ENCODE measurements around the gene ISOC1. TPM values are rescaled to one million over a fixed set of nuclear protein-coding genes. Genes with fewer than 3 reads are reported as not detected.
A peak's percentile ranks its signal among the peaks of the same experiment; 100 is the strongest.

The ISOC1 gene
- total RNA-seq, 1 experiment from 2014 or later = 123 TPM

GRCh38 chr5:129104915-129105455, 10.4 kb downstream of the ISOC1 start:
- H3K4me3 ChIP-seq = no peak overlapping the region
- no peaks in the 10 kb centered on the region for H3K27me3 ChIP-seq
- H3K27ac ChIP-seq = no peak overlapping the region
- no peak for DNase-seq
- no peaks in the 10 kb centered on the region for H3K9me3 ChIP-seq (replicated peaks)
- peaks cover 38% of the 10 kb centered on the region for H3K36me3 ChIP-seq
- no peaks in the 10 kb centered on the region for H3K4me1 ChIP-seq

- H3K4me3 ChIP-seq = no peak overlapping the region
- no peak for DNase-seq
- no peaks in the 10 kb centered on the region for H3K27me3 ChIP-seq
- H3K4me1 ChIP-seq = no peaks in the 10 kb centered on the region
- H3K27ac ChIP-seq = no peak overlapping the region
- H3K9me3 ChIP-seq (replicated peaks) = no peaks in the 10 kb centered on the region
- H3K36me3 ChIP-seq = peaks cover 41% of the 10 kb centered on the region
Observed at GRCh38 chr5:129107637-129108036, 13.1 kb downstream of the ISOC1 start.

DNA sequence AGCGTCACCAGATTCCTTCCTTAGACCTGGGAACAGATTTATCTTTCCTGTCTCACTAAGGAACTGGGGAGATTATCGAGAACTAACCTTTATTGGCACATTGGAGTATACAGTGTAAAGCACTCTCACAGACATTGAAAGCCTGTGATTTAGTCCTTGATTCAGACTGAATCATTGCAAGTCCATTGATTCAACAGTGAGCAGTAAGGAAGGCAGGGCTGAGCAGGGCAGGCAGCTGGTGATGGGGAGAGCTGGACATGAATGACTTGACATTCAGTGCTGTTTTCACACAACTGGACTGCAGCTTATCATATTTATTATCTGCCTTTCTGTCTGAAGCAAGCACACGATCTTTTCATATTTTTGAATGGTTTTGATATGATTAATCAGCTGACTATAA, 16.2 kb downstream of the ISOC1 start:
- Histone ChIP-seq H3K4me1 (no peaks in the 10 kb centered on the region), H3K9me3 (replicated peaks) (no peaks in the 10 kb centered on the region), H3K4me3 (no peak overlapping the region), H3K36me3 (peaks cover 40% of the 10 kb centered on the region), H3K27me3 (no peaks in the 10 kb centered on the region), H3K27ac (no peak overlapping the region)
- DNase-seq = no peak

- no peak for DNase-seq
- H3K27ac ChIP-seq = no peak overlapping the region
- peaks cover 34% of the 10 kb centered on the region for H3K36me3 ChIP-seq
- H3K9me3 ChIP-seq (replicated peaks) = no peaks in the 10 kb centered on the region
- no peak overlapping the region for H3K4me3 ChIP-seq
- no peaks in the 10 kb centered on the region for H3K4me1 ChIP-seq
- no peaks in the 10 kb centered on the region for H3K27me3 ChIP-seq
Observed at GRCh38 chr5:129111351-129111750, 16.8 kb downstream of the ISOC1 start.

DNA sequence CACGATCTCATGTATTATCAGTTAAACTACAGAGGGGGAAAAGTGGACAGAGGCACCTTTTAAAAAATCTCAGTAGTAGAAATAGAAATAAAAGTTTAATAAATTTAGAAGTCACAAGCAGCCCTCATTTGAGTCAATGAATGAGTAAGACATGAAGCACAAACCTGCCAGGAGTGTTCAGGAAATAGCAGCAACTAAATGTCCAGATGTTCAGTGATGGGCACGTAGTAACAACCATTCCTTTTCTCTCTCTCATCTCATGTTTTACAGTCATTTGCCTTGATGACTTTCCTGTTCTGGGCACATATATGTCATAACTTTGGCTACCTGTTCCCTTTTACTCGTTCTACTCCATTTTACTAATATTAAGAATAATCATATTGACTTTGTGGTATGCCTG, 17.7 kb downstream of the ISOC1 start:
- Histone ChIP-seq H3K4me1 (no peaks in the 10 kb centered on the region), H3K27me3 (no peaks in the 10 kb centered on the region), H3K36me3 (peaks cover 29% of the 10 kb centered on the region), H3K27ac (no peak overlapping the region), H3K4me3 (no peak overlapping the region), H3K9me3 (replicated peaks) (no peaks in the 10 kb centered on the region)
- DNase-seq = no peak

DNA sequence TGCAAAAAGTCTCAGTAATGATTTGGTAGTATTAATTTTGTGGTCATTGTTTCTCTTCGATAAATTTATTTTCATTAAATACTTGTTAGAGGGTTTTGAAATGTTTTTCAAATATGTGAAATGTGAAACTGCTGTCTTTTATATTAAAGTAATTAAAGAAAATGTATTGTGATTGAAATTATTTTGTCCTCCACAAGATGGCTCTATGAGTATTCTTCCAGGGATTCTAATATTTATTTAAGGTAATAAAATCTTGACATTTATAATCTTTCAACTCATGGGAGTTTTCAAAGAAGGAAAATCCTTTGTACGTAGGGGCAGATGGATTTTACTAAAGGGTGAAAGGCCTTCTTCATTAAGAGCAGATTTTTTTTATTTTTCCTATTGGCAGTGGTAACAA, 19.3 kb downstream of the ISOC1 start:
- Histone ChIP-seq H3K27me3 (no peaks in the 10 kb centered on the region), H3K4me3 (no peak overlapping the region), H3K27ac (no peak overlapping the region), H3K9me3 (replicated peaks) (no peaks in the 10 kb centered on the region), H3K36me3 (peaks cover 20% of the 10 kb centered on the region), H3K4me1 (peaks cover 13% of the 10 kb centered on the region)
- DNase-seq = no peak

DNA sequence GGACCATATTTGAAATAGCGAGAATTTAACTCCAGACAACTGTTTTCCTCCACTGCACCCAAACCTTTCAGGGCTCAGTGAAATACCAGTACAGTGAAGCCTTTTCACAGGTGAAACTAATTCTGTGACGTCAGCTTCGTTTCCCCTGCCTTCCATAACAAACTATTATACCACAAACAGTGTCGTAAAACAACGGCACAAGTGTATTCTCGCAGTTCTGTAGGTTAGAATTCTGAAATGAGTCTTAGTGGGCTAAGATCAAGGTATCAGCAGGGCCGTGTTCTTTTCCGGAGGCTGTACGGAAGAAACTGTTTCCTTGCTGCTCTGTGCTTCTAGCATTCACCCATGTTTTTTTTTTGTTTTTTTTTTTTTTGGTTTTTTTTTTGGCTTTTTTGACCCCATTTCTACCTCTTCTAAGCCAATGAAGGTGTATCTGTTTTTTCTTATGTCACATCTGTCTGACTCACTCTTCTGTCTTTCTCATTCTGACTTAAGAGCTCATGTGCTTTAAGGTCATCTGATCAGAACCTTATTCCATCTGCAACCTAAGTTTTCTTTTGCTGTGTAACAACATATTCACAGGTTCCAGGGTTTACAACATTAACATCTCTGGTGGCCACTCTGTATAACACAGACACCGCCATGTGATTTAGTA, 20.1 kb downstream of the ISOC1 start:
- H3K4me3 ChIP-seq = no peak overlapping the region
- H3K36me3 ChIP-seq = peaks cover 16% of the 10 kb centered on the region
- peaks cover 17% of the 10 kb centered on the region for H3K4me1 ChIP-seq
- no peaks in the 10 kb centered on the region for H3K9me3 ChIP-seq (replicated peaks)
- no peaks in the 10 kb centered on the region for H3K27me3 ChIP-seq
- H3K27ac ChIP-seq = no peak overlapping the region
- peak in 1 of 2 experiments; percentile 20 for DNase-seq

- H3K27me3 ChIP-seq = no peaks in the 10 kb centered on the region
- H3K4me1 ChIP-seq = peaks cover 17% of the 10 kb centered on the region
- no peaks in the 10 kb centered on the region for H3K9me3 ChIP-seq (replicated peaks)
- H3K36me3 ChIP-seq = peaks cover 16% of the 10 kb centered on the region
- no peak overlapping the region for H3K4me3 ChIP-seq
- DNase-seq = no peak
- no peak overlapping the region for H3K27ac ChIP-seq
Observed at GRCh38 chr5:129115680-129116079, 21.1 kb downstream of the ISOC1 start.

- DNase-seq = no peak
Observed at GRCh38 chr5:129116797-129117196, 22.2 kb downstream of the ISOC1 start.

GRCh38 chr5:129118405-129118804, 23.9 kb downstream of the ISOC1 start:
- H3K9me3 ChIP-seq (replicated peaks) = no peaks in the 10 kb centered on the region
- H3K4me3 ChIP-seq = no peak overlapping the region
- H3K27ac ChIP-seq = no peak overlapping the region
- H3K27me3 ChIP-seq = no peaks in the 10 kb centered on the region
- peak; percentile 43 to 79 for DNase-seq
- H3K4me1 ChIP-seq = peaks cover 17% of the 10 kb centered on the region
- H3K36me3 ChIP-seq = peaks cover 8% of the 10 kb centered on the region; the same call in 1 of the 2 replicates

More at GRCh38 chr5:129116797-129117196, 22.2 kb downstream of the ISOC1 start:
- Histone ChIP-seq H3K4me3 (no peak overlapping the region), H3K27ac (no peak overlapping the region), H3K36me3 (peaks cover 16% of the 10 kb centered on the region), H3K4me1 (peaks cover 17% of the 10 kb centered on the region), H3K27me3 (no peaks in the 10 kb centered on the region), H3K9me3 (replicated peaks) (no peaks in the 10 kb centered on the region)

GRCh38 chr5:129118826-129119225, 24.3 kb downstream of the ISOC1 start:
- H3K4me1 ChIP-seq = peaks cover 17% of the 10 kb centered on the region

GRCh38 chr5:129120158-129120581, 25.6 kb downstream of the ISOC1 start:
- no peak for DNase-seq
- no peaks in the 10 kb centered on the region for H3K27me3 ChIP-seq
- peaks cover 17% of the 10 kb centered on the region for H3K4me1 ChIP-seq
- H3K9me3 ChIP-seq (replicated peaks) = no peaks in the 10 kb centered on the region
- H3K36me3 ChIP-seq = peaks cover 6% of the 10 kb centered on the region
- H3K27ac ChIP-seq = no peak overlapping the region
- no peak overlapping the region for H3K4me3 ChIP-seq

More at GRCh38 chr5:129118826-129119225, 24.3 kb downstream of the ISOC1 start:
- Histone ChIP-seq H3K36me3 (peaks cover 8% of the 10 kb centered on the region; the same call in 1 of the 2 replicates), H3K27ac (no peak overlapping the region), H3K4me3 (no peak overlapping the region), H3K27me3 (no peaks in the 10 kb centered on the region), H3K9me3 (replicated peaks) (no peaks in the 10 kb centered on the region)
- no peak for DNase-seq

DNA sequence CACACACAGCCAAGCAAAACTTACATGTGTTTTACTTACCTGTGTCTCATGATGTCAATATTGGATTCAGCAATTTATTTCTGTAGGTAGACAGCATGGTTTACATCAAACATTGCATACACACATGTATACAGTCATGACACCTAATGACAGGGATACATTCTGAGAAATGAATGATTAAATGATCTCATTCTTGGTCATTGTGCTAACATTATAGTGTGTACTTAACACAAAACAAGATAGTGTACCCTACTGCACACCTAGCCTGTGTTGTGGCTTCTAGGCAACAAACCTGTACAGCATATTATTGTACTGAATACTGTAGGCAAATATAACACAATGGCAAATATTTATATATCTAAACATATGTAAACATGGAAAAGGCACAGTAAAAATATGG, 28.0 kb downstream of the ISOC1 start:
- Histone ChIP-seq H3K9me3 (replicated peaks) (no peaks in the 10 kb centered on the region), H3K27ac (no peak overlapping the region), H3K4me1 (peaks cover 34% of the 10 kb centered on the region), H3K36me3 (peaks cover 2% of the 10 kb centered on the region), H3K27me3 (no peaks in the 10 kb centered on the region), H3K4me3 (no peak overlapping the region)
- DNase-seq = no peak

DNA sequence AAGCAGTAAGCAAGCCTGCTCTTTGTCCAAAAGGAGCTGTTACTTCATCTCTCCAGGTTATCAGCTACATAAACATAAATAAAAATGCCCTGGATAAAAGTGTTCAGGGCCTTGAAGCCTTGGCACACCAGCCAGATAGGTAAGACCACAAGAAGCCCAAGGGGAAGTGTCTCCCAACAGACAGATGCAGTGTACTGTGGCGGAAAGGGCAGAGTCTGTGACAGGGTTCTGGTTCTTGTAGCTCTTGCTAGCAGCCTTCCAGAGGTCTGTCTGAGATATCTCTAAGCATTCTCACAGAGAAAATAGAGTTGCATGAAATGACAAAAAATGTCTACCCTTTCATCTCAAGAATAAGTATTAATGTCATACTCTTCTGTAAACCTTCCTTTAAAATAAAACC, 30.1 kb downstream of the ISOC1 start:
- H3K9me3 ChIP-seq (replicated peaks) = no peaks in the 10 kb centered on the region
- no peak overlapping the region for H3K27ac ChIP-seq
- H3K27me3 ChIP-seq = no peaks in the 10 kb centered on the region
- DNase-seq = no peak
- H3K36me3 ChIP-seq = peaks cover 2% of the 10 kb centered on the region
- no peak overlapping the region for H3K4me3 ChIP-seq
- peaks cover 17% of the 10 kb centered on the region for H3K4me1 ChIP-seq

DNA sequence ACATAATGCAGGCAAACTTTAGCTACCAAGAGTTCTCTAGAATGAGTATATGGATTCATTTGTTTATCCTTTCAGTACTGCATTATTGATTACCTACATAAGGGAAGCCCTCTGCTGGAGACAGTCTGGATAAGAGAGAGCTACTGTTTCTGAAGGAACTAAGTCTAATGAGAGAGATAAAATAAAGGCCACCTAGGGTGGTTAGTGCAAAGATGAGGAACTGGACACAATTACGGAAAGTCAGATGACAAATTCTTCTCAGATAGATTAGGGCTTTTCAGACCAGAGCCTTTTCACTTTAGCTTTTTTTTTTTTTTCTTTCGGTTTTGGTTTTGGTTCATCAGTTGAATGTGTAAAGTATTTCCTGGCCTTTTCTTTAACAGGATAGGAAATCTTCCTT, 31.3 kb downstream of the ISOC1 start:
- peak overlapping the region; percentile 70 for H3K27ac ChIP-seq
- DNase-seq = peak in 1 of 2 experiments; percentile 14

DNA sequence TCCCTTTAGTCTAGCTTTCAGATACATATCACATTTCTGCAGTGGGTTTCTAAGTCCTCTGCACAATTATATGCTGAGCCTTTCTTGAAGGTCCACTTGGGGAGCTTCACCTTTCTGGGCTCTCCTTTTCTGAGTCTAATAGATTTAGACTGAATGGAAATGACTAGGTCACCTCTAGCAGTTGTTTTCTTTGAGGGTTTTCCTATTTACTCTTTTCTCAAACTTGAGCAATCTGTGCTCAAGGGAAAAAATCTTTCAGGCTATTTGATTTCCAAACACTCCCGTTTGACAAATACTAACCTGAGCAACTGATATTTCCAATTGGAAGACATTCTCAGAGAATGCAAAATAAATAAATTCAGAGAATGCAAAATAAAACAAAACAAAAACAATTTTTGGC, 39.0 kb downstream of the ISOC1 start:
- 0 out of 2 replicates have a peak, but pooled peaks cover 3% of the 10 kb centered on the region for H3K4me1 ChIP-seq
- no peaks in the 10 kb centered on the region for H3K9me3 ChIP-seq (replicated peaks)
- H3K27ac ChIP-seq = no peak overlapping the region
- no peak for DNase-seq
- no peak overlapping the region for H3K4me3 ChIP-seq
- no peaks in the 10 kb centered on the region for H3K36me3 ChIP-seq
- H3K27me3 ChIP-seq = no peaks in the 10 kb centered on the region

More for the DNA sequence above, 31.3 kb downstream of the ISOC1 start:
- Histone ChIP-seq H3K4me1 (peaks cover 20% of the 10 kb centered on the region), H3K4me3 (no peak overlapping the region), H3K36me3 (peaks cover 2% of the 10 kb centered on the region), H3K27me3 (no peaks in the 10 kb centered on the region), H3K9me3 (replicated peaks) (no peaks in the 10 kb centered on the region)
